Femur (tissue), 1 donor: ENCODE data around the gene MGAT4B.
"Not testable (repeated sequence)": the region's sequence is repeated elsewhere in the genome, so short reads cannot be mapped to it uniquely, and the experiment has no call there.

Experiments used
- DNase-seq: peaks from one replicate; pipeline ENCODE4 v3.0.0-alpha.2; 2017

MGAT4B gene

DNA sequence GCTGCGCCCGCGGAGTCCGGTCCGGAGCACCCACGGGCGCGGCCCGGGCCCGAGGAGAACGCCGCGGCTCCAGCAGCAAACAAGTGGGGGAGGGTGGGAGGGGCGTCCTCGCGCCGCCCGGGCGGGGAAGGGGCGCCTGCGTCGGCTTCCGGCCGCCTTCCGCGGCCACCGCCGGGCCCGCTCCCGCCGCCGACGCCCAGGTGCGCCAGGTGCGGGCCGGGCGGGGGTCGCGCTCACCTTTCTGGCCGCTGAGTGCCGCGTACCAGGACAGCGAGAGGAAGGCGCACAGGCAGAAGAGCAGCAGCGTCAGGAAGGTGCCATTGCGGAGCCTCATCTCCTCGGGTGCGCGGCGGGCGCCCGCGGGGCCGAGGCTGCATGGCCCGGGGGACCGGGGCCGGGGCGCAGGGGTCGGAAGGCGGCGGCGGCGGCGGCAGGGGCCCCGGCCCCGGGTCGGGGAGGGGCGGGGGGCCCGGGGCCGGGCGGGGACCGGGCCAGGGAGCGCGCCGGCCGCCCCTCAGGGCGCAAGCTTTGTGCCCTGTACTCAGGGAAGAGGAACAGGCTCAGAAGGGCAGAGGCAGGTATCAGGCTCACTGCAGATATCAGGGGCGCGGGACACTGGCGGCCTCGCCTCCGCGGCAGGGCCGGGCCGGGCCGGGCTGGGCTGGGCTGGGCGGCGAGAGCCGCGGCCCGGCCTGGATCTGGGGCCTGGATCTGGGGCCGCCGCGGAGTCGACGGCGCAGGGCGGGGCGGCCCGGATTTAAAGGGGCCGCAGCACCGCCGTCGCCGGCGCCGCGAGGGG is at the start of gene MGAT4B:
TSS of gene MGAT4B (minus strand) at position 617 of the 799 bp plus-strand sequence. CDS start at position 334, 283 bp downstream.
- DNase-seq: peak; percentile 83

DNA sequence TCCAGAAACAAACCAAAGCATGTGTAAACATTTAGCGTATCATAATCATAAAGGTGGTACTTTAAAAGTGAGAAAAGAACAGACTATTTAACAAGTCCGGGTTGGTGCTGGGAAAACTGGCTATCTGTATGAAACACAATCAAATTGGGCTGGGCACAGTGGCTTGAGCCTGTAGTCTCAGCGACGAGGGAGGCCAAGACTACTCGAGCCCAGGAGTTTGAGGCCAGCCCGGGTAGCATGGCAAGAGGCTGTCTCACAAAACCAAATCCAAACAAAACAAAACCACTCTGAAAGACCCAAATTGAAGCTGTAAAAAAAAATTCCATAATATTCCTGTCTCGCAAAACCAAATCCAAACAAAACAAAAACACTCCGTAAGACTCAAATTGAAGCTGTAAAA is 47.7 kb upstream of the MGAT4B start:
- DNase-seq: no peak

DNA sequence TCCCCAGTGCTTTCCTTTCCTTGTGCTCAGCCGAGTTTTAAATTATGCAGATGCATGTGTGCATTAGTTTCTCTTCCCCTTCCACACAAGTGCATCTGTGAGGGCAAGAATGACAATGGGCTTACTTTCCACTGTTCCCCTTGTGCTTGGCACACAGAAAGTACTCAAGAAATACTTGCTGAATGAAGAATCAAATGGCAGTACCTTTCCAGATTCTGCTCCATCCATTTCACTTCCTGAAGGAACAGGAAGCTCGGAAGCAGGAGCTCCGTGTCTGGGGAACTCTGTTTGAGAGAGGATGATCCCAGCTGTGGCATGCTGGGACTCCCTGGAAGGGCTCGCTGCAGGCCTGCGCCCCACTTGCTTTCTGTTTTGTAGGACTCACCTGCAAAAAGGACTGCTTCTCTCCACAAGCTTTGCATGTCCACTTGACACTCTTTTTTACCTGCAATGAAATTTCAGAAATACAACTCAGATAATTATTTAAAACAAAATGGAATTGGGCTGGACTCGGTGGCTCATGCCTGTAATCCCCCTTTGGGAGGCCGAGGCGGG is 46.4 kb upstream of the MGAT4B start:
- no peak for DNase-seq

DNA sequence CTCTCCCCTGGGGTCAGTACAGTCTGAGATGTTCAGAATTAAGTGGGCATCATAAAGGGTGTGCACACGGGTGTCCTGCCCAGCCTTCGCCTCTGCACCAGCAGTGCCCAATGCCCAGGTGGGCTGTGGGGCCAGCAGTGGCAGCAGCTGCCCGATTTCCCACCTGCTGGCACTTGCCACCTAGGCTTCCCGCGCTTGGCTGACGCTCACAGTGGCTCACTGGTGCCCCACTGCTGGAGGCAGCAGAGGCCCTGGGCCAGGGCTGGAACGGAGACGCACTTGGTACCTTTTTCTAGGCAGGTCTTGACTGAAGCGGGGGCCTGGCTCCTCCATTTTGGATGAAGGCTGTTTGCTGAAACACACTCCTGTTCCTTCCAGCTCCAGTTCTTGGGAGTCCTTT is 35.0 kb upstream of the MGAT4B start:
- no peak for DNase-seq

DNA sequence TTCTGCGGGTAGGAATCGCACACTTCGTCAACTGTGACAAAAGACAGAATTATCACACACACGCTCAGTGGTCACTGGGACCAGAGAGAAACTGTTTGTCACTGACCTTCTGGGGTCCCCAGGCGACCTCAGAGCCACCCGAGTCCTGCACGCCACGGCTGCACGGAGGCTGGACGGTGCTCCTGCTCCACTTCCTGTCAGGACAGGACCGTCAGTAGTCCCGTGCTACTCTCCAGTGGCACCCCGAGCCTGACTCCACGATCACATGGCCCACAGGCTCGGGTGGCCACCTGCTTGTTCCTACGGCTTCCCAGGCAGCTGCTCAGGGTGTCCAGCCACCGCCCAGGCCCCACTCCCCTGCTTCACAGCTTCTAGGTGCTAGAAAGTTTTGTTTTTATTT is 34.1 kb upstream of the MGAT4B start:
- no peak for DNase-seq

DNA sequence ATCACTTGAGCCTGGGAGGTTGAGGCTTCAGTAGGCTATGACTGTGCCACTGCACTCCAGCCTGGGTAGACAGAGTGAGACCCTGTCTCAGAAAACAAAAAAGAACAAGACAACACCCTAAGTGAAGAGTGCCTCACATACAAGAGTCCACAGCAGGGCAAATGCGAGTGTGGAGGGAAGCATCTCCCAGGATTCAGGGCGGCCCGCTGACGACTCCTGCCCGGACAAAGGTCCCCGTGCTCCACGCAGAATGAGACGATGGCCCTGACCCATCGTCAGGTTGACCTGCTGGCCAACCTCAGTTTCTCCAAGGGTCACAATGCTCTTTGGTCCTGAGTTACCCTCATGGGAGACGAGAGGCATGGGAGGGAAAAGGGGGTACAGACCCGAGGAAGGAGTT is 33.7 kb upstream of the MGAT4B start:
- no peak for DNase-seq

DNA sequence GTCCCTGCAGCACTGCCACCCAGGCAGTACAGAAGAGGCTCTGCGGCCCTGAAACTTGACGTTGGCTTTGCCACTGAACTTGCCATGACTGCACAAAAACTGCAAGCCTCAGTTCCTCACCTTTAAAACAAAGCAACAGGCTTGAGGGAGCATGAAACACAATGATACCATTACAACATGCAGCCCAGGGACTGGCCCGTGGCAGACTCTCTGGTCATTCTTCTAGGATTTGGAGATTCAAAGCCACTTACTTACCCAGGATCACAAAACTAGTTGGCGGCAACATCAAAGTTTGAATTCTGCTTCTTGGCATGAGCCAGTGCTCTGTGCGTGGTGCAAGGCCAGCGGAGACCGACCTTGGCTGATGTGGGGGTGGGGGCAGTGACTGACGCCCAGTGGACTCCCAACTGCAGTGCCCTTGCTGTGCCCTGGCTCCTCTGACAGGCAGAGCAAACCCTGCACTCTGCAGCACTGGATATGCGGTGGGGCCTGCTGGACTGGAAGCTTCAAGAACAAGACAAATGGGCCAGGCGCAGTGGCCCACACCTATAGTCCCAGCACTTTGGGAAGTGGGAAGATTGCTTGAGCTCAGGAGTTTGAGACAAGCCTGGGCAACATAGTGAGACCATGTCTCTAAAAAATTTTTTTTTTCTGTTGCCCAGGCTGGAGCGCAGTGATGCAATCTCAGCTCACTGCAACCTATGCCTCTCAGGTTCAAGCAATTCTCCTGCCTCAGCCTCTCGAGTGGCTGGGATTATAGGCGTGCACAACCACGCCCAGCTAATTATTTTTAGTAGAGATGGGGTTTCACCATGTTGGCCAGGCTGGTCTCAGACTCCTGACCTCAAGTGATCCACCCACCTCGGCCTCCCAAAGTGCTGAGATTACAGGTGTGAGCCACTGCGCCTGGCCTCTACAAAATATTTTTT is 32.9 kb upstream of the MGAT4B start:
- DNase-seq: no peak

DNA sequence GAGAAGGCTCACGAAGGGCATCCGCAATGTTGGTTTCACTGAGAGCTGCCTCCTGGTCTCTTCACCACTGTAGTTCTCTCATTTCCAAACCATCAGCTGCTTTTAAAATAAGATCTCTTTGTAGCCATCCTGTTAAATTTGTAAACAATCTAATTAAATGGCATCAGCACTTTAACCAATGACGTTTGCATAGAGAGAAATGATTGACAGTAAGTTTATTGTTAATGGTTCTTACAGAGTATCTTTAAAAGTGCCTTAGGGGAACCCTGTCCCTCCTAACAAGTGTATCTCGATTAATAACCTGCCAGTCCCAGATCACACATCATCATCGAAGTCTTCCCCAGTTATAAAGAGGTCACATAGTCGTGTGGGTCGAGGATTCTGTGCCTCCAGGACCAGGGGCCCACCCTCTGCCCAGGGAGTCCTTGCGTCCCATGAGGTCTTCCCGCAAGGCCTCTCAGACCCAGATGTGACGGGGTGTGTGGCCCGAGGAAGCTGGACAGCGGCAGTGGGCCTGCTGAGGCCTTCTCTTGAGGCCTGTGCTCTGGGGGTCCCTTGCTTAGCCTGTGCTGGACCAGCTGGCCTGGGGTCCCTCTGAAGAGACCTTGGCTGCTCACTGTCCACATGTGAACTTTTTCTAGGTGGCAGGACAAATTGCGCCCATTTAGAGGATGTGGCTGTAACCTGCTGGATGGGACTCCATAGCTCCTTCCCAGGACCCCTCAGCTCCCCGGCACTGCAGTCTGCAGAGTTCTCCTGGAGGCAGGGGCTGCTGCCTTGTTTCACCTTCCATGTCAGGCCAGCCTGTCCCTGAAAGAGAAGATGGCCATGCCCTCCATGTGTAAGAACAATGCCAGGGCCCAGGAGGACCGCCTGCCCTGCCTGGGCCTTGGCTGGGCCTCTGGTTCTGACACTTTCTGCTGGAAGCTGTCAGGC is 30.7 kb upstream of the MGAT4B start:
- no peak for DNase-seq

DNA sequence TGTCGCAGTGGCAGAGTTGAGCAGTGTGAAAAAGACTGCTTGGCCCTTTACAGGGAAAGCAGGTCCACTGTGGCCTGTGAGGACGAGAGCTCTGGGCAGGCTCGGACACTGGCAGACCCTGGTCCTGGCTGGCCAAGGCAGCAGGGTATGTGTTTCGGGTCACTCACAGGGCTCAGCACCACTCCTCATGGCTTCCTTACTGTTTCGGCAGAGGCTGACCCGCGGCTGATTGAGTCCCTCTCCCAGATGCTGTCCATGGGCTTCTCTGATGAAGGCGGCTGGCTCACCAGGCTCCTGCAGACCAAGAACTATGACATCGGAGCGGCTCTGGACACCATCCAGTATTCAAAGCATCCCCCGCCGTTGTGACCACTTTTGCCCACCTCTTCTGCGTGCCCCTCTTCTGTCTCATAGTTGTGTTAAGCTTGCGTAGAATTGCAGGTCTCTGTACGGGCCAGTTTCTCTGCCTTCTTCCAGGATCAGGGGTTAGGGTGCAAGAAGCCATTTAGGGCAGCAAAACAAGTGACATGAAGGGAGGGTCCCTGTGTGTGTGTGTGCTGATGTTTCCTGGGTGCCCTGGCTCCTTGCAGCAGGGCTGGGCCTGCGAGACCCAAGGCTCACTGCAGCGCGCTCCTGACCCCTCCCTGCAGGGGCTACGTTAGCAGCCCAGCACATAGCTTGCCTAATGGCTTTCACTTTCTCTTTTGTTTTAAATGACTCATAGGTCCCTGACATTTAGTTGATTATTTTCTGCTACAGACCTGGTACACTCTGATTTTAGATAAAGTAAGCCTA is 29.8 kb upstream of the MGAT4B start:
- no peak for DNase-seq

DNA sequence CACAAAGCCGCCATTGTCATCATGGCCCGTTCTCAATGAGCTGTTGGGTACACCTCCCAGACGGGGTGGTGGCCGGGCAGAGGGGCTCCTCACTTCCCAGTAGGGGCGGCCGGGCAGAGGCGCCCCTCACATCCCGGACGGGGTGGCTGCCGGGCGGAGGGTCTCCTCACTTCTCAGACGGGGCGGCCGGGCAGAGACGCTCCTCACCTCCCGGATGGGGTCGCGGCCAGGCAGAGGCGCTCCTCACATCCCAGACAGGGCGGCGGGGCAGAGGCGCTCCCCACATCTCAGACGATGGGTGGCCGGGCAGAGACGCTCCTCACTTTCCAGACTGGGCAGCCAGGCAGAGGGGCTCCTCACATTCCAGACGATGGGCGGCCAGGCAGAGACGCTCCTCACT is 28.2 kb upstream of the MGAT4B start:
- not testable (repeated sequence) for DNase-seq

DNA sequence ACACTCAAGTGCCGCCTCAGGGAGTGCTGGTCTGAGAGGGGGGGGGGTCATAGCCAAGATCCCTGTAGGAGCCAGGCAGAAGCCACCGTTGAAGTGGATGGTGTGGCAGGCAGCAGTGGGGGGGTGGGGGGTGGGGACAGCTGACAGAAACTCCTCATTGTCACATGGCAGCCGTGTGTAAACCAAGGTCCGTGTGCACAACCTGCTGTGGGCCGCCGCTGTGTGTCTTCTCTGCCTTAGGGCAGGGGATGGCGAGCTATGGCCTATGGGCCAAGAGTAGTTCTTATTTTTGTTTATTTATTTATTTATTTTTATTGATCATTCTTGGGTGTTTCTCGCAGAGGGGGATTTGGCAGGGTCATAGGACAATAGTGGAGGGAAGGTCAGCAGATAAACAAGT is 27.5 kb upstream of the MGAT4B start:
- DNase-seq: no peak

DNA sequence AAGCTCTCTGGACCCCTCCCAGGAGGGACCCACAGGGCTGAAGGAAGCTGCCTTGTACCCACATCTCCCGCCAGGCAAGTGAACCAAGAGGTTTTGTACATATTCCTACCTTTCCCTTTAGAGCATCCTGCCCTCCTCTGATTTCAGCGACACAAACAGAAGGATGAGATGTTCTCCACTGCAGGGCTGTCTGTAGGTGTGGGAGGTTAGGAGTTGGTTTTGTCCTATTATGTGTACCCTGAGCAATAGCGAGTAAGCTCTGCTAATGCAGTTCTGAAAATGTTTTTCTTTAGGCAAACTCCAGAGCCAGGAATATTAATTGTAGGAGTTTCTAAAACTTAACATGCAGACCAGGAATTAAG is 27.0 kb upstream of the MGAT4B start:
- DNase-seq: no peak

DNA sequence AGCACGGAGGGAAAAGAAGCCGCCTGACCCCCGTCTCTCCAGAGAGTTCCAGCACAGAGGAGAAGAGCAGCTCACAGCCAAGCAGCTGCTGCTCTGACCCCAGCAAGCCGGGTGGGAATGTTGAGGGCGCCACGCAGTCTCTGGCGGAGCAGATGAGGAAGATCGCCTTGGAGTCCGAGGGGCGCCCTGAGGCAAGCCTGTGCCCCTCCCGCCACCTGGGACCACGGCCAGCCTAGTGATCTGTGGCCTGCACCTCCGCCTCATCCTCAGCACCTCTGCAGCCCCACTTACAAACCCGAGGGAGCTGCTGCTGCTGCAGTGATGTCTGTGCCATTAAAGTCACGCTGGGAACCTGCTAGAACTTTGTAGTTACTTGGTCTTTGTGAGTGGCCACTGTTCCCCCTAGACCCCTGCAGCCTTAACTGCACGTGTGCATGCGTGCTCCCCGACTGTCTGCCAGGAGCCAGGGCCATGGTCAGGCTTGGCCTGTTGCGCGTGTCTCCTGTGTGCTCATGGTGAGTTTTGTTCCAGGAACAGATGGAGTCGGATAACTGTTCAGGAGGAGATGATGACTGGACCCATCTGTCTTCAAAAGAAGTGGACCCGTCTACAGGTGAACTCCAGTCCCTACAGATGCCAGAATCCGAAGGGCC is 26.5 kb upstream of the MGAT4B start:
- no peak for DNase-seq

DNA sequence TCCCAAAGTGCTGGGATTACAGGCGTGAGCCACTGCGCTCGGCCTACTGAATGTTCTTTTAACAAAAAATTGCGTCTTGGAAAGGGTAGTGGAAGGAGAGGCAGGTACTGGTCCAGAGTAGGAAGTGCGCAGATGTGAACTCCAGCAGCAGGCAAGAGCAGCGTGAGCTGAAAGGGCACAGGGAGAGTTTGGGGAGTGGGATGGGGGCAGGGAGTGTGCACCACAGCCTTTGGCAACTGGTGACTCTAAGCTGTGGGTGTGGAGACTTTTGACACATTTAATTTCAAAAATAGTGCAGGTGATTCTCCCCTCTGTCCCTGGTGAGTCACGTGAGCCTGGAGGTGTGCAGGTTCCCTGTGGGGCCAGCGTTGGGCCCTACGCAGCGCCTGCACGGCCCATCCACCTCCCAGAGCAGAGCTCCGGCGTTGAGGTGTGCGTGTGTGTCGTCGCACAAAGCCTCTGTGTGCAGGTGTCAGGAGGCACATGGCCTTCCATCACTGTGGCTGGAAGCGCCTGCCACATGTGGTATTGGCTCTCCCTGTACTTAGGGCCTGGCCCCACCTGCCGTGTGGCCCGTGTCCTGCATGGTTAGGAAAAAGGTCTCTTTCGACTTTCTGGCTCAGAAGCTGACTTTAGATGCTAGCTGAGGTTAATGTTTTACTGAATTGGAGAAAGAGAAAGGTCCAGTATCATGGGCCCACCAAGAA is 25.5 kb upstream of the MGAT4B start:
- no peak for DNase-seq

DNA sequence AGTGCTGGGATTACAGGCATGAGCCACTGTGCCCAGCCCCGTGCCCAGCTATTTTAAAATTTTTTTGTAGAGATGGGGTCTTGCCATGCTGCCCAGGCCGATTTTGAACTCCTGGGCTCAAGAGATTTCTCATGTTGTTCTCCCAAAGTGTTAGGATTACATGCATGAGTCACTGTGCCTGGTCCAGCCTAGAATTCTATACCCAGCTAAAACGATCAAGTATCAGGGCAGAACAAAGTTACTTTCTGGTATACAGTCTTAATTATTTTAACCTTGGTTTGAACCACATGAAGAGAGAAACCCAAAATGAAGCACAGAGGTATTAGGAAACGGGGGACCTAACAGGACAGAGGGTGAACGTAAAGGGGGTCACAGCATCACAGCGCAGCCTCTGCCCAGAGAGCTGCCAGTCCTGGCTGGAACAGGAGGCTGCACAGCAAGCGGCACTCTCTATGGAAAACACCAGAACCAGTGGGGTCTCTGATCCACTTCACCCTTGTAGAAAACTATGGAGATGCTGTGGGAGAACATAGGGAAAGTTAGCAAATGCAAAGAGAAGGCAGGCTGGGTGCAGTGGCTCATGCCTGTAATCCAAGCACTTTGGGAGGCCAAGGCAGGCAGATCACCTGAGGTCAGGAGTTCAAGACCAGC is 24.3 kb upstream of the MGAT4B start:
- DNase-seq: no peak

DNA sequence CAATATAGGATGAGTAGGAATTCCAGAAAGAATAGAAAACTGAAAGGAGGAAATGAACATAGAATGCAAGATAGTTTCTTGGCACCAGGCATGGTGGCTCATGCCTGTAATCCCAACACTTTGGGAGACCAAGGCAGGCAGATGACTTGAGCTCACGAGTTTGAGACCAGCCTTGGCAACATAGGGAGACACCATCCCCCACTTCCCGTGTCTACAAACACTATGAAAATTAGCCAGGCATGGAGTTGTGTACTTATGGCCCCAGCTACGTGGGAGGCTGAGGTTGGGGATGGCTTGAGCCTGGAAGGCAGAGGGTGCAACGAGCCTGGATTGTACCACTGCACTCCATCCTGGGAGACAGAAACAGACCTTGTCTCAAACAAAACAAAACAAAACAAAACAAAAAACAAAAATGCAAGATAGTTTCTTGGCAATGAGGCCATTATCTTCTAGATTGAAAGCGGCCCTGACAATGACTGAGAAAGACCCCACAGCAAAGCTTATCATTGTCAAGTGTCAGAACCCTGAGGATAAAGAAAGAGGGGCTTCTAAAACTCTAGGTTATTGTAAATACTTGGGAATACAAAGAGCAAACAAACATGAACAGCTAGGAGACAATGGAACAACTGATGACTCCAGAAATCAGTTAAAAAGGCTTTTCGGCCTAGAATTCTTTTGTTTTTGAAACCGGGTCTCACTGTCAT is 23.2 kb upstream of the MGAT4B start:
- no peak for DNase-seq

DNA sequence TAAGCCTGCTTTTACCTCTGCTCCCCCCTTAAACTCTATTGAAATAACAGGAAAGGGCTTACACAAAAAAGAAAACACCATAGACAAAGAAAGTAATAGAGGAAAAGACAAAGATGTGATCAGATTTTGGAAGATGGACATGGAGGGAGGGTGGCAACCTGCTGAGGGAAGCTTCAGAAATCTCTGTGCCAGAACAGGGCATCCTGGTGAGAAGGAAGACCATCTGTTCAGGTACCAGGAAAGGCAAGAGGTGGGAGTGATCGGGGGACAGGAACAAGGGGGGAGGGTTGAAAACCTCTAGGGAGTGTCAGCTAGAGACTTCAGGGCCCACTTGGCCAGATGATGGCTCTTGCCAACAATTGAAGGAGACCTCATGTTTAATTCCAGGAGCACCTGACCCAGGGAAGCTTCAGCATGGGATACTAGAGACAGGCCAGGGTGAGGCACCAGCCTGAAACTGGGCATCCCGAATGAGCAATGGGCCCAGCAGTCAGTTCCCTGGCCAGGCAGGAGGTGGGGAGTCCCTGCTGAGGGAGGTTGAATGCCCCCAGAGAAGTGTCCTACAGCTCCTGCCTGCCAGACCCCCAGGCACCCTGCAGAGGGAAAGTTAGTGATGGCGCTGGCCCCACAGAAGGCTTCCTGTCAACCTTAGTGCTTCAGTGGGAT is 22.2 kb upstream of the MGAT4B start:
- DNase-seq: no peak

DNA sequence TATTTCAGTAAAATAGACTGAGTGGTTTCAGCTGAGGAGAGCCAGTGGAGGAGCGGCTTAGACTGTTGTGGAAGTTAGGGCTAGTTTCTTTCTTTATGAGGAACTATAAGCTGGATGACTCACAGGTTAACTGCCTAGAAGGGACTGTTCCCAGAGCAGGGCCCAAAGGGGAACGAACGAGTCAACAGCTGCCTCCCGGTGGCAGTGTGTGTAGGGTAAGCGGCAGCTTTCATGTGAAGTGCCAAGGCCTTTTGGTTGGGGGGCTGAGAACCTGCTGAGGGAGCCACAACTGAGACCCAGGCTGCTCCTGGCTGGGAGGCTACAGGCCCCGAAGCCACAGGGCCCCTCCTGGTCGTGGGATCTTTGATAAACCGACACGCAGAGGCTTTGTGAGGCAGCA is 21.0 kb upstream of the MGAT4B start:
- DNase-seq: no peak
